Activated CD8-positive, alpha-beta memory T cell treated with anti-CD3 and anti-CD28 coated beads for 24 hours (primary cell): ENCODE results near the gene ALS2CL.
"Not testable (repeated sequence)": the region's sequence is repeated elsewhere in the genome, so short reads cannot be mapped to it uniquely, and the experiment has no call there.

Source experiments
- DNase-seq: peaks from one replicate; pipeline ENCODE4 v3.0.0-alpha.2; 2020

ALS2CL gene

GRCh38 chr3:46693038-46693891, at the start of gene ALS2CL:
Gene ALS2CL (minus strand): TSS chr3:46693679. CDS start chr3:46689440, 4,239 bp downstream.
- DNase-seq, result peak; percentile 86

- no peak for DNase-seq
These were observed 49.6 kb upstream of the ALS2CL start for GRCh38 chr3:46742992-46743585.

- not testable (repeated sequence) for DNase-seq
These were observed 46.1 kb upstream of the ALS2CL start for GRCh38 chr3:46739565-46739964.

- DNase-seq, result no peak
These were observed 43.9 kb upstream of the ALS2CL start for GRCh38 chr3:46737329-46737731.

GRCh38 chr3:46736006-46736872, 42.8 kb upstream of the ALS2CL start:
- no peak for DNase-seq

GRCh38 chr3:46734773-46735172, 41.3 kb upstream of the ALS2CL start:
- no peak for DNase-seq

- DNase-seq, result no peak
These were observed 39.7 kb upstream of the ALS2CL start for GRCh38 chr3:46733026-46733800.

GRCh38 chr3:46731795-46732194, 38.3 kb upstream of the ALS2CL start:
- no peak for DNase-seq

- DNase-seq, result no peak
These were observed 37.3 kb upstream of the ALS2CL start for GRCh38 chr3:46730819-46731218.

GRCh38 chr3:46729038-46729437, 35.6 kb upstream of the ALS2CL start:
- peak; percentile 30 for DNase-seq

GRCh38 chr3:46725621-46726314, 32.3 kb upstream of the ALS2CL start:
- DNase-seq, result no peak

GRCh38 chr3:46724424-46724823, 30.9 kb upstream of the ALS2CL start:
- no peak for DNase-seq

GRCh38 chr3:46722443-46722842, 29.0 kb upstream of the ALS2CL start:
- DNase-seq, result no peak

GRCh38 chr3:46721009-46721408, 27.5 kb upstream of the ALS2CL start:
- no peak for DNase-seq

- DNase-seq, result no peak
These were observed 26.3 kb upstream of the ALS2CL start for GRCh38 chr3:46719735-46720271.

GRCh38 chr3:46719044-46719565, 25.6 kb upstream of the ALS2CL start:
- DNase-seq, result peak; percentile 37

GRCh38 chr3:46717447-46718231, 24.2 kb upstream of the ALS2CL start, which contains the start of gene PRSS50:
Gene PRSS50 (minus strand): TSS chr3:46717869. CDS start chr3:46717824, 45 bp downstream.
- peak; percentile 64 for DNase-seq

- peak; percentile 53 for DNase-seq
These were observed 23.3 kb upstream of the ALS2CL start for GRCh38 chr3:46716461-46717441.
